ENCODE results near the gene MORF4L1. TPM values are rescaled to one million over a fixed set of nuclear protein-coding genes. Genes with fewer than 3 reads are reported as not detected.

The MORF4L1 gene
- total RNA-seq, 2 experiments from 2014 or later: 463 to 496 TPM

GRCh38 chr15:78921517-78921916, 48.8 kb downstream of the MORF4L1 start:
- no peak for ATAC-seq (ENCODE audit: poor library complexity)
- Histone ChIP-seq H3K4me1 (ENCODE audit: insufficient read depth, low read length) (no peaks in the 10 kb centered on the region), H3K27ac (ENCODE audit: low read depth in 1 of 2, low read length in 2 of 2) (no peak overlapping the region), H3K36me3 (ENCODE audit: insufficient read depth, low read length) (peaks cover 60% of the 10 kb centered on the region), H3K4me3 (ENCODE audit: low read length) (no peak overlapping the region), H3K27me3 (ENCODE audit: control insufficient read depth in 1 of 2, insufficient read depth in 2 of 2, low read length in 2 of 2) (no peaks in the 10 kb centered on the region), H3K9me3 (ENCODE audit: control insufficient read depth in 1 of 2, insufficient read depth in 1 of 2, low read length in 2 of 2) (no peaks in the 10 kb centered on the region)
- DNase-seq: no peak
- ChIA-PET POLR2A (no interaction called here), CTCF (interaction anchor here (0.5 kb wide), 1 partner anchor 44 kb away, joined by 3 read pairs; no protein-coding TSS in a partner anchor)
- H3K4me3 Mint-ChIP-seq: no peak overlapping the region
- no peak for TF ChIP-seq CTCF (IDR thresholded peaks at IDR 0.05)
- no peaks in the 10 kb centered on the region for H3K27me3 Mint-ChIP-seq
- intact Hi-C loops (cut with DNase I, micrococcal nuclease): no loop called here
- no peak overlapping the region for H3K27ac Mint-ChIP-seq
- peaks cover 54% of the 10 kb centered on the region for H3K36me3 Mint-ChIP-seq (ENCODE audit: low read depth)
- H3K9me3 Mint-ChIP-seq: no peaks in the 10 kb centered on the region
- H3K4me1 Mint-ChIP-seq (ENCODE audit: low read depth): peaks cover 4% of the 10 kb centered on the region

- peaks cover 60% of the 10 kb centered on the region for H3K36me3 ChIP-seq (ENCODE audit: insufficient read depth, low read length)
- no peak overlapping the region for H3K27ac Mint-ChIP-seq
- DNase-seq: no peak
These were observed 49.2 kb downstream of the MORF4L1 start for GRCh38 chr15:78921940-78922339.

GRCh38 chr15:78922527-78922926, 49.8 kb downstream of the MORF4L1 start:
- ATAC-seq (ENCODE audit: poor library complexity) (no peak), DNase-seq (no peak)
- peaks cover 65% of the 10 kb centered on the region for H3K36me3 ChIP-seq (ENCODE audit: insufficient read depth, low read length)
- H3K27me3 ChIP-seq (ENCODE audit: control insufficient read depth in 1 of 2, insufficient read depth in 2 of 2, low read length in 2 of 2): no peaks in the 10 kb centered on the region
- POLR2A ChIA-PET: no interaction called here
- no peak for TF ChIP-seq CTCF (IDR thresholded peaks at IDR 0.05)
- no peaks in the 10 kb centered on the region for H3K4me1 ChIP-seq (ENCODE audit: insufficient read depth, low read length)
- intact Hi-C loops (cut with DNase I, micrococcal nuclease): no loop called here
- H3K4me3 ChIP-seq (ENCODE audit: low read length): no peak overlapping the region
- no peak overlapping the region for H3K27ac Mint-ChIP-seq
- H3K27ac ChIP-seq (ENCODE audit: low read depth in 1 of 2, low read length in 2 of 2): no peak overlapping the region
- no peaks in the 10 kb centered on the region for H3K27me3 Mint-ChIP-seq
- peaks cover 51% of the 10 kb centered on the region for H3K36me3 Mint-ChIP-seq (ENCODE audit: low read depth)
- H3K4me1 Mint-ChIP-seq (ENCODE audit: low read depth): no peaks in the 10 kb centered on the region
- CTCF ChIA-PET: no interaction called here
- H3K9me3 Mint-ChIP-seq: no peaks in the 10 kb centered on the region
- H3K4me3 Mint-ChIP-seq: no peak overlapping the region
- H3K9me3 ChIP-seq (ENCODE audit: control insufficient read depth in 1 of 2, insufficient read depth in 1 of 2, low read length in 2 of 2): no peaks in the 10 kb centered on the region

More at GRCh38 chr15:78921940-78922339, 49.2 kb downstream of the MORF4L1 start:
- Histone ChIP-seq H3K9me3 (ENCODE audit: control insufficient read depth in 1 of 2, insufficient read depth in 1 of 2, low read length in 2 of 2) (no peaks in the 10 kb centered on the region), H3K4me3 (ENCODE audit: low read length) (no peak overlapping the region), H3K4me1 (ENCODE audit: insufficient read depth, low read length) (no peaks in the 10 kb centered on the region), H3K27me3 (ENCODE audit: control insufficient read depth in 1 of 2, insufficient read depth in 2 of 2, low read length in 2 of 2) (no peaks in the 10 kb centered on the region), H3K27ac (ENCODE audit: low read depth in 1 of 2, low read length in 2 of 2) (no peak overlapping the region)
- H3K36me3 Mint-ChIP-seq (ENCODE audit: low read depth): peaks cover 54% of the 10 kb centered on the region
- H3K4me1 Mint-ChIP-seq (ENCODE audit: low read depth): peaks cover 3% of the 10 kb centered on the region
- ChIA-PET CTCF (interaction anchor here (0.5 kb wide), 1 partner anchor 45 kb away, joined by 3 read pairs; no protein-coding TSS in a partner anchor), POLR2A (no interaction called here)
- intact Hi-C loops (cut with DNase I, micrococcal nuclease): no loop called here
- no peak for ATAC-seq (ENCODE audit: poor library complexity)
- no peaks in the 10 kb centered on the region for H3K27me3 Mint-ChIP-seq
- no peaks in the 10 kb centered on the region for H3K9me3 Mint-ChIP-seq
- H3K4me3 Mint-ChIP-seq: no peak overlapping the region
- no peak for TF ChIP-seq CTCF (IDR thresholded peaks at IDR 0.05)
